Measurements from ENCODE around the gene RPS6KA5. TPM values are rescaled to one million over a fixed set of nuclear protein-coding genes. Genes with fewer than 3 reads are reported as not detected.

RPS6KA5 gene
- total RNA-seq, 1 donor from 2014 or later, result 8.0 TPM

- Histone ChIP-seq H3K36me3 (no peaks in the 10 kb centered on the region), H3K27ac (no peak overlapping the region), H3K9me3 (no peaks in the 10 kb centered on the region), H3K4me3 (no peak overlapping the region), H3K4me1 (peaks cover 12% of the 10 kb centered on the region), H3K27me3 (no peaks in the 10 kb centered on the region)
- ATAC-seq, result no peak
- intact Hi-C loops (cut with DNase I), result no loop called here
- TF ChIP-seq CTCF (IDR thresholded peaks at IDR 0.05), result no peak
- DNase-seq, result no peak
Observed at GRCh38 chr14:90966493-90966892, 93.9 kb downstream of the RPS6KA5 start.

- H3K9me3 ChIP-seq, result no peaks in the 10 kb centered on the region
- TF ChIP-seq CTCF (IDR thresholded peaks at IDR 0.05), result no peak
- ATAC-seq, result no peak
- no peak overlapping the region for H3K27ac ChIP-seq
- H3K4me1 ChIP-seq, result peaks cover 12% of the 10 kb centered on the region
- DNase-seq, result no peak
- intact Hi-C loops (cut with DNase I), result no loop called here
- H3K4me3 ChIP-seq, result no peak overlapping the region
- H3K27me3 ChIP-seq, result no peaks in the 10 kb centered on the region
- no peaks in the 10 kb centered on the region for H3K36me3 ChIP-seq
Observed at GRCh38 chr14:90965765-90966164, 94.7 kb downstream of the RPS6KA5 start.

- no peaks in the 10 kb centered on the region for H3K27me3 ChIP-seq
- no peaks in the 10 kb centered on the region for H3K4me1 ChIP-seq
- no peaks in the 10 kb centered on the region for H3K36me3 ChIP-seq
- TF ChIP-seq CTCF (IDR thresholded peaks at IDR 0.05), result no peak
- no peak overlapping the region for H3K27ac ChIP-seq
- H3K9me3 ChIP-seq, result no peaks in the 10 kb centered on the region
- DNase-seq, result no peak
- H3K4me3 ChIP-seq, result no peak overlapping the region
- no peak for ATAC-seq
- intact Hi-C loops (cut with DNase I), result no loop called here
Observed at GRCh38 chr14:90963343-90963742, 97.1 kb downstream of the RPS6KA5 start.

- no peak overlapping the region for H3K4me3 ChIP-seq
- H3K36me3 ChIP-seq, result no peaks in the 10 kb centered on the region
- intact Hi-C loops (cut with DNase I), result no loop called here
- H3K4me1 ChIP-seq, result no peaks in the 10 kb centered on the region
- no peak for ATAC-seq
- DNase-seq, result no peak
- TF ChIP-seq CTCF (IDR thresholded peaks at IDR 0.05), result no peak
- H3K27me3 ChIP-seq, result no peaks in the 10 kb centered on the region
- no peaks in the 10 kb centered on the region for H3K9me3 ChIP-seq
- H3K27ac ChIP-seq, result no peak overlapping the region
Observed at GRCh38 chr14:90962505-90963109, 97.8 kb downstream of the RPS6KA5 start.

- Histone ChIP-seq H3K9me3 (peaks cover 4% of the 10 kb centered on the region), H3K27me3 (no peaks in the 10 kb centered on the region), H3K4me1 (no peaks in the 10 kb centered on the region), H3K36me3 (no peaks in the 10 kb centered on the region), H3K27ac (no peak overlapping the region), H3K4me3 (no peak overlapping the region)
- ATAC-seq (no peak), DNase-seq (no peak)
- no peak for TF ChIP-seq CTCF (IDR thresholded peaks at IDR 0.05)
- intact Hi-C loops (cut with DNase I), result no loop called here
Observed at GRCh38 chr14:90960818-90961217, 99.6 kb downstream of the RPS6KA5 start.

- Histone ChIP-seq H3K27ac (no peak overlapping the region), H3K27me3 (no peaks in the 10 kb centered on the region), H3K9me3 (peaks cover 6% of the 10 kb centered on the region), H3K4me1 (no peaks in the 10 kb centered on the region), H3K4me3 (no peak overlapping the region), H3K36me3 (no peaks in the 10 kb centered on the region)
- no peak for DNase-seq
- no peak for ATAC-seq
- intact Hi-C loops (cut with DNase I), result no loop called here
- TF ChIP-seq CTCF (IDR thresholded peaks at IDR 0.05), result no peak
Observed at GRCh38 chr14:90959344-90959743, 101.1 kb downstream of the RPS6KA5 start.
